Measurements from ENCODE around the gene SLC22A3. TPM values are rescaled to one million over a fixed set of nuclear protein-coding genes. Genes with fewer than 3 reads are reported as not detected.

The SLC22A3 gene
- total RNA-seq, 1 experiment from 2014 or later = 0.07 TPM

DNA sequence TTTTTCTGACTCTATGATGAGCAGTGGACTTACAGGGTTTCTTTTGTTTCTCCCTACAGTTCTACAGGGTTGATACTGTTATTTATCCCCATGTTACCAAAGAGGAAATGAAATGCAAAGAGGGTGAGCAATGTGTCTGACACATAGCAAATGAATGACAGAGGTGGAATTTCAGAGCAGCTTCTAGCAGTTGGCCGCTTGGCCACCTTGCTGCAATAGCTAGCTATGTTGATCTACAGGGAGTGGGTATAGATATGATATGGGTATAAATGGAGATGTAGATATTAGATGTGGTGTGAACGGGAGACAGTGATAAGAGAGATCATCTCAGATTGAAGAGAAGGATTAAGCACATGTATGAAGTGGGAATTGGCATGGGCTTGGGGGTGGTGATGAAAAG, 10.9 kb upstream of the SLC22A3 start:
- no peak overlapping the region for H3K4me2 ChIP-seq (ENCODE audit: low read length)
- no TSS peak for BruUV-seq (replicated peaks)

DNA sequence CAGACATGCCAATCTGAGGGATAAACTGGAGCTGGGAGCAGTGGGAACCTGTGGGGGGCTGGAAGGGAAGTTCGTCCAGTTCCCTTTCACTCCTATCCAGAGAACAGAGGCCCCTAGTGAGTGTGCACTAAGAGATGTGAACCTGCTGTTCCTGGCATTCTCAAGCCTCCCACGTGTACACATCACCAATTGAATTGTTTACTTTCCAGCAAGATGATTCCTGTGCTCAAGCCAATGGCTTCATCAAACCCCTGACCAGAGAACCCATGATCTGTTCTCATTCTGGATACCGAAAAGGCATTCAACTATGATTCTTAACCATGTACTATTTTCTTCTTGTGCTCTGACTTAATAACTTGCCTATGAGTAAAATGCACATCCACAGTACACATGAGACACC, 10.2 kb upstream of the SLC22A3 start:
- no peak overlapping the region for H3K4me2 ChIP-seq (ENCODE audit: low read length)
- H4K20me1 ChIP-seq (ENCODE audit: insufficient read depth) = no peaks in the 10 kb centered on the region
- H3K4me1 ChIP-seq (ENCODE audit: control insufficient read depth in 1 of 2, insufficient read depth in 2 of 2, low read length in 2 of 2) = no peaks in the 10 kb centered on the region
- RAD21 ChIA-PET (ENCODE audit: low non-redundant PET in 1 of 2, low total read pairs in 2 of 2, uncharacterized antibody in 2 of 2, unreplicated experiment in 2 of 2) = no interaction called here
- CTCF ChIA-PET = no interaction called here
- H3K9me2 ChIP-seq (ENCODE audit: insufficient read depth) = 0 out of 2 replicates have a peak, but pooled peaks cover 5% of the 10 kb centered on the region
- DNase-seq (ENCODE audit: low read depth, low spot score) = no peak
- H3K79me2 ChIP-seq (ENCODE audit: insufficient read depth, low read length) = no peaks in the 10 kb centered on the region
- H2AFZ ChIP-seq (ENCODE audit: low read depth, low read length, poor library complexity, severe bottlenecking) = no peak overlapping the region
- no peak for TF ChIP-seq POLR2A (IDR thresholded peaks at IDR 0.05; ENCODE audit: borderline replicate concordance, extremely low read depth, insufficient read depth, insufficient read length)
- POLR2A ChIA-PET = no interaction called here
- H3K36me3 ChIP-seq (ENCODE audit: control insufficient read depth in 1 of 2, insufficient read depth in 2 of 2, low read length in 2 of 2) = no peaks in the 10 kb centered on the region
- no peaks in the 10 kb centered on the region; the same call in none of the 2 replicates for H3K27me3 ChIP-seq (ENCODE audit: insufficient read depth, low read length)
- no peak overlapping the region for H3K9ac ChIP-seq (ENCODE audit: low read length)
- no peak overlapping the region for H3K27ac ChIP-seq (ENCODE audit: low read depth, low read length)
- no peak overlapping the region for H3K4me3 ChIP-seq (replicated peaks in 1 of 2; ENCODE audit: low read depth in 1 of 2, low read length in 2 of 2)
- intact Hi-C loops (cut with micrococcal nuclease) = no loop called here
- H3K9me3 ChIP-seq (ENCODE audit: control insufficient read depth in 1 of 2, insufficient read depth in 1 of 2, low read depth in 1 of 2, low read length in 2 of 2) = no peaks in the 10 kb centered on the region
- BruUV-seq (replicated peaks) = no TSS peak
- no peak for ATAC-seq

More for the DNA sequence above, 10.9 kb upstream of the SLC22A3 start:
- Histone ChIP-seq H3K4me3 (replicated peaks in 1 of 2; ENCODE audit: low read depth in 1 of 2, low read length in 2 of 2) (no peak overlapping the region), H3K4me1 (ENCODE audit: control insufficient read depth in 1 of 2, insufficient read depth in 2 of 2, low read length in 2 of 2) (no peaks in the 10 kb centered on the region), H3K27ac (ENCODE audit: low read depth, low read length) (no peak overlapping the region), H4K20me1 (ENCODE audit: insufficient read depth) (no peaks in the 10 kb centered on the region), H3K9me3 (ENCODE audit: control insufficient read depth in 1 of 2, insufficient read depth in 1 of 2, low read depth in 1 of 2, low read length in 2 of 2) (no peaks in the 10 kb centered on the region), H3K9ac (ENCODE audit: low read length) (no peak overlapping the region), H3K27me3 (ENCODE audit: insufficient read depth, low read length) (no peaks in the 10 kb centered on the region; the same call in none of the 2 replicates), H3K9me2 (ENCODE audit: insufficient read depth) (0 out of 2 replicates have a peak, but pooled peaks cover 5% of the 10 kb centered on the region), H3K79me2 (ENCODE audit: insufficient read depth, low read length) (no peaks in the 10 kb centered on the region), H3K36me3 (ENCODE audit: control insufficient read depth in 1 of 2, insufficient read depth in 2 of 2, low read length in 2 of 2) (no peaks in the 10 kb centered on the region), H2AFZ (ENCODE audit: low read depth, low read length, poor library complexity, severe bottlenecking) (no peak overlapping the region)
- intact Hi-C loops (cut with micrococcal nuclease) = no loop called here
- ATAC-seq (no peak), DNase-seq (ENCODE audit: low read depth, low spot score) (no peak)
- POLR2A ChIA-PET = no interaction called here
- CTCF ChIA-PET = no interaction called here
- no peak for TF ChIP-seq CEBPB (IDR thresholded peaks at IDR 0.05; ENCODE audit: low read depth)
- no peak for TF ChIP-seq CBX3 (IDR thresholded peaks at IDR 0.05; ENCODE audit: low read depth)
- TF ChIP-seq SIN3A (IDR thresholded peaks at IDR 0.05; ENCODE audit: low read depth) = no peak
- TF ChIP-seq EGR1 (IDR thresholded peaks at IDR 0.05; ENCODE audit: low read depth) = no peak
- TF ChIP-seq SRF (IDR thresholded peaks at IDR 0.05; ENCODE audit: low read depth) = no peak
- TF ChIP-seq, protein P1, sequence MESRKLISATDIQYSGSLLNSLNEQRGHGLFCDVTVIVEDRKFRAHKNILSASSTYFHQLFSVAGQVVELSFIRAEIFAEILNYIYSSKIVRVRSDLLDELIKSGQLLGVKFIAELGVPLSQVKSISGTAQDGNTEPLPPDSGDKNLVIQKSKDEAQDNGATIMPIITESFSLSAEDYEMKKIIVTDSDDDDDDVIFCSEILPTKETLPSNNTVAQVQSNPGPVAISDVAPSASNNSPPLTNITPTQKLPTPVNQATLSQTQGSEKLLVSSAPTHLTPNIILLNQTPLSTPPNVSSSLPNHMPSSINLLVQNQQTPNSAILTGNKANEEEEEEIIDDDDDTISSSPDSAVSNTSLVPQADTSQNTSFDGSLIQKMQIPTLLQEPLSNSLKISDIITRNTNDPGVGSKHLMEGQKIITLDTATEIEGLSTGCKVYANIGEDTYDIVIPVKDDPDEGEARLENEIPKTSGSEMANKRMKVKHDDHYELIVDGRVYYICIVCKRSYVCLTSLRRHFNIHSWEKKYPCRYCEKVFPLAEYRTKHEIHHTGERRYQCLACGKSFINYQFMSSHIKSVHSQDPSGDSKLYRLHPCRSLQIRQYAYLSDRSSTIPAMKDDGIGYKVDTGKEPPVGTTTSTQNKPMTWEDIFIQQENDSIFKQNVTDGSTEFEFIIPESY (IDR thresholded peaks at IDR 0.05; ENCODE audit: extremely low read depth, insufficient replicate concordance, low read length) = no peak
- RAD21 ChIA-PET (ENCODE audit: low non-redundant PET in 1 of 2, low total read pairs in 2 of 2, uncharacterized antibody in 2 of 2, unreplicated experiment in 2 of 2) = no interaction called here
